K562 (cell line): ENCODE data around the gene MVD. TPM values are rescaled to one million over a fixed set of nuclear protein-coding genes. Genes with fewer than 3 reads are reported as not detected.
A peak's percentile ranks its signal among the peaks of the same experiment; 100 is the strongest.

Source experiments
- CCNT2 ChIP-seq: IDR thresholded peaks from 2 replicates; pipeline ENCODE4 v1.6.1; 2011; ENCODE audit warnings: borderline replicate concordance, low read depth, mild to moderate bottlenecking, moderate library complexity, mixed read lengths, low read length; ENCODE audit not compliant: insufficient read length; ENCODE audit errors: extremely low read depth
- CHCHD3 ChIP-seq: fragments of 250-450 bp; sonication (Bioruptor Pico); IDR thresholded peaks from 2 replicates; pipeline ENCODE4 v2.1.2; 2022; ENCODE audit warnings: mild to moderate bottlenecking
- EHMT2 ChIP-seq: fragments of 450-650 bp; IDR thresholded peaks from 2 replicates; pipeline ENCODE4 v1.6.1; 2018; ENCODE audit warnings: antibody characterized with exemption
- ERF ChIP-seq: fragments of 450-650 bp; formaldehyde crosslinking; IDR thresholded peaks from 2 replicates; pipeline ENCODE4 v1.4.0; 2020; ENCODE audit warnings: mild to moderate bottlenecking, mixed read lengths
- FOXK2 ChIP-seq, 2 experiments: fragments of 450-650 bp; IDR thresholded peaks in 1 of 2; conservative IDR thresholded peaks in 1 of 2; 2 replicates each; pipeline ENCODE4 v1.6.1; 2016; ENCODE audit warnings: low read depth in 2 of 2, mild to moderate bottlenecking in 1 of 2
- GABPB2 ChIP-seq: fragments of 250-450 bp; sonication (Bioruptor Pico); conservative IDR thresholded peaks from 2 replicates; pipeline ENCODE4 v1.5.1; 2021; ENCODE audit warnings: mild to moderate bottlenecking
- MED1 ChIP-seq: sonication (generic); formaldehyde crosslinking; IDR thresholded peaks from 2 replicates; pipeline ENCODE4 v1.8.1; 2023; ENCODE audit warnings: missing genetic modification reagents, borderline replicate concordance
- NR1H2 ChIP-seq: sonication (generic); formaldehyde crosslinking; IDR thresholded peaks from 2 replicates; pipeline ENCODE4 v1.4.0; 2020; ENCODE audit warnings: mild to moderate bottlenecking, missing genetic modification reagents
- PHF20 ChIP-seq: fragments of 450-650 bp; IDR thresholded peaks from 2 replicates; pipeline ENCODE4 v1.6.1; 2018; ENCODE audit not compliant: partially characterized antibody
- RBFOX2 ChIP-seq: fragments of 200-400 bp; formaldehyde crosslinking; IDR thresholded peaks from 2 replicates; pipeline ENCODE4 v1.6.1; 2017; ENCODE audit warnings: low read depth, mild to moderate bottlenecking, low read length, moderate library complexity
- SAP30 ChIP-seq: fragments of 200-600 bp; sonication (generic); IDR thresholded peaks from 2 replicates; pipeline ENCODE4 v1.6.1; 2012; ENCODE audit warnings: borderline replicate concordance, low read depth, mild to moderate bottlenecking, moderate library complexity, low read length, control low read depth, inconsistent platforms; ENCODE audit not compliant: insufficient read depth, poor library complexity, severe bottlenecking
- SIN3B ChIP-seq: fragments of 450-650 bp; IDR thresholded peaks from 2 replicates; pipeline ENCODE4 v1.6.1; 2017; ENCODE audit warnings: low read depth, mild to moderate bottlenecking, moderate library complexity
- TAF15 ChIP-seq: fragments of 200-400 bp; formaldehyde crosslinking; IDR thresholded peaks from 2 replicates; pipeline ENCODE4 v1.6.1; 2017; ENCODE audit warnings: mild to moderate bottlenecking, low read depth, low read length, moderate library complexity
- TCFL5 ChIP-seq: fragments of 250-450 bp; sonication (Bioruptor Pico); conservative IDR thresholded peaks from 2 replicates; pipeline ENCODE4 v1.6.1; 2021; ENCODE audit warnings: mild to moderate bottlenecking, moderate library complexity, matching md5 sums
- ZC3H8 ChIP-seq: fragments of 450-650 bp; IDR thresholded peaks from 2 replicates; pipeline ENCODE4 v1.6.1; 2017
- ZEB2 ChIP-seq: fragments of 450-650 bp; IDR thresholded peaks from 2 replicates; pipeline ENCODE4 v1.6.1; 2016
- ZNF766 ChIP-seq: fragments of 200-800 bp; sonication (Bioruptor generic); conservative IDR thresholded peaks from 2 replicates; pipeline ENCODE4 v1.6.1; 2016; ENCODE audit warnings: missing genetic modification characterization, missing compliant biosample characterization
- polyA plus RNA-seq, 8 experiments: library from polyadenylated mRNA; depleted of rRNA in 4 of 8; stranded (reverse) in 5 of 8; unstranded in 3 of 8; fragments of >200 nt; fragmentation: Nextera tagmentation in 2 of 8; fragmentation: Illumina TruSeq in 1 of 8; extraction: Ambion mirVana in 2 of 8; extraction: Trizol in 1 of 8; gene quantifications; 2 replicates each; pipeline versions ENCODE4 v1.2.1 to v1.2.3, GENCODE V29; 2011 to 2014; ENCODE audit warnings: inconsistent platforms in 1 of 8, missing spikeins in 1 of 8
- total RNA-seq, 7 experiments: library from RNA; depleted of rRNA in 6 of 7; stranded (reverse); fragments of >200 nt in 6 of 7; fragmentation: Illumina TruSeq in 2 of 7; extraction: Trizol in 2 of 7; gene quantifications; 2 replicates each; pipeline versions ENCODE4 v1.2.1 to v1.2.3, GENCODE V29; 2011 to 2021; ENCODE audit warnings: low replicate concordance in 1 of 7
- TF ChIP-seq, protein P1 (sequence below): fragments of 450-650 bp; formaldehyde crosslinking; IDR thresholded peaks from 2 replicates; pipeline ENCODE4 v1.4.0; 2020; ENCODE audit warnings: mild to moderate bottlenecking, moderate library complexity
- TF ChIP-seq, protein P2 (sequence below): IDR thresholded peaks from 3 replicates; pipeline ENCODE4 v1.6.1; 2011; ENCODE audit warnings: borderline replicate concordance, mild to moderate bottlenecking, moderate library complexity; ENCODE audit not compliant: insufficient read length; ENCODE audit errors: extremely low read depth
- TF ChIP-seq, protein P3 (sequence below): fragments of 450-650 bp; formaldehyde crosslinking; IDR thresholded peaks from 2 replicates; pipeline ENCODE4 v1.4.0; 2022; ENCODE audit warnings: missing genetic modification characterization
- TF ChIP-seq, protein P4 (sequence below), 2 experiments: IDR thresholded peaks in 1 of 2; conservative IDR thresholded peaks in 1 of 2; 2 replicates each; pipeline ENCODE4 v1.6.1; 2016; ENCODE audit warnings: low read depth in 2 of 2, mild to moderate bottlenecking in 1 of 2, missing compliant biosample characterization in 1 of 2, missing genetic modification characterization in 1 of 2, moderate library complexity in 1 of 2

MVD gene
- total and polyA plus RNA-seq, 9 of the 15 experiments (the other 6 are each of a cell fraction or from before 2014, with no cell fraction given) = 12.2 to 141 (median 45.3) TPM

DNA sequence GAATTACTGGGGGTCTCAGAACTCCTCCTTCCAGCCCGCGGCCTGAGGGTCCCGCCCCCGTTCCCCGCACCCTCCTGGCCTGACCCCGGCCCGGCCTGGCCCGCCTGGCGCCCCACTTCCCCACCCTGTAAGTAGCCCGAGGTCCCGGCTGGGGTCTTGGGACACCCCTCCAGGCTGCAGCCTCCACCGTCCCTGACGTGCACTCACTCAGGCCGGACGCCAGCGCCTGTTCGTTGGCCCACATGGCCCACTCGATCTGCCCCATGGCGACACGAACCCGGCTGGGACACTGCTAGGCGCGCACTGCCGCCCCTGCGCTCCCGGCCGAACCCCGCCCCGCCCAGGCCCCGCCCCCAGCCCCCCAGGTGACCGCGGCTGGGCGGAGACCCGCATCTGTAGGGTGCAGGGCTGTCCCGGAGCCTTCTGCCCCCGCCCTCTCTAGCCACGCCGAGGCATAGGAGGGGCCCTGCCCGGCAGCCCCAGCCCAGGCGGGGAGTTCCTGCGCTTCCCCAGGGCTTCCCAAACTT lies 12.1 kb downstream of the MVD start, which contains the start of gene CYBA (continued):
- TF ChIP-seq, protein P1, sequence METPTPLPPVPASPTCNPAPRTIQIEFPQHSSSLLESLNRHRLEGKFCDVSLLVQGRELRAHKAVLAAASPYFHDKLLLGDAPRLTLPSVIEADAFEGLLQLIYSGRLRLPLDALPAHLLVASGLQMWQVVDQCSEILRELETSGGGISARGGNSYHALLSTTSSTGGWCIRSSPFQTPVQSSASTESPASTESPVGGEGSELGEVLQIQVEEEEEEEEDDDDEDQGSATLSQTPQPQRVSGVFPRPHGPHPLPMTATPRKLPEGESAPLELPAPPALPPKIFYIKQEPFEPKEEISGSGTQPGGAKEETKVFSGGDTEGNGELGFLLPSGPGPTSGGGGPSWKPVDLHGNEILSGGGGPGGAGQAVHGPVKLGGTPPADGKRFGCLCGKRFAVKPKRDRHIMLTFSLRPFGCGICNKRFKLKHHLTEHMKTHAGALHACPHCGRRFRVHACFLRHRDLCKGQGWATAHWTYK (CRISPR knock-in tag) = no peak
- TF ChIP-seq, protein P2, sequence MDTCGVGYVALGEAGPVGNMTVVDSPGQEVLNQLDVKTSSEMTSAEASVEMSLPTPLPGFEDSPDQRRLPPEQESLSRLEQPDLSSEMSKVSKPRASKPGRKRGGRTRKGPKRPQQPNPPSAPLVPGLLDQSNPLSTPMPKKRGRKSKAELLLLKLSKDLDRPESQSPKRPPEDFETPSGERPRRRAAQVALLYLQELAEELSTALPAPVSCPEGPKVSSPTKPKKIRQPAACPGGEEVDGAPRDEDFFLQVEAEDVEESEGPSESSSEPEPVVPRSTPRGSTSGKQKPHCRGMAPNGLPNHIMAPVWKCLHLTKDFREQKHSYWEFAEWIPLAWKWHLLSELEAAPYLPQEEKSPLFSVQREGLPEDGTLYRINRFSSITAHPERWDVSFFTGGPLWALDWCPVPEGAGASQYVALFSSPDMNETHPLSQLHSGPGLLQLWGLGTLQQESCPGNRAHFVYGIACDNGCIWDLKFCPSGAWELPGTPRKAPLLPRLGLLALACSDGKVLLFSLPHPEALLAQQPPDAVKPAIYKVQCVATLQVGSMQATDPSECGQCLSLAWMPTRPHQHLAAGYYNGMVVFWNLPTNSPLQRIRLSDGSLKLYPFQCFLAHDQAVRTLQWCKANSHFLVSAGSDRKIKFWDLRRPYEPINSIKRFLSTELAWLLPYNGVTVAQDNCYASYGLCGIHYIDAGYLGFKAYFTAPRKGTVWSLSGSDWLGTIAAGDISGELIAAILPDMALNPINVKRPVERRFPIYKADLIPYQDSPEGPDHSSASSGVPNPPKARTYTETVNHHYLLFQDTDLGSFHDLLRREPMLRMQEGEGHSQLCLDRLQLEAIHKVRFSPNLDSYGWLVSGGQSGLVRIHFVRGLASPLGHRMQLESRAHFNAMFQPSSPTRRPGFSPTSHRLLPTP = no peak
- TF ChIP-seq ZNF766 (CRISPR knock-in tag) (no peak), ERF (CRISPR knock-in tag) (no peak), CCNT2 (no peak), RBFOX2 (peak; percentile 81), GABPB2 (CRISPR knock-in tag) (no peak), ZC3H8 (no peak), NR1H2 (CRISPR knock-in tag) (0 out of 2 replicates have a peak, but pooled peaks have one; percentile 34), PHF20 (peak; percentile 43), ZEB2 (no peak), SAP30 (peak; percentile 46), EHMT2 (no peak), MED1 (CRISPR knock-in tag) (no peak), SIN3B (no peak), CHCHD3 (CRISPR knock-in tag) (no peak), TAF15 (no peak), TCFL5 (CRISPR knock-in tag) (no peak), FOXK2 (conservative IDR thresholded peaks at IDR 0.05 in 1 of 2, IDR thresholded peaks at IDR 0.05 in 1 of 2; ENCODE audit: low read depth in 2 of 2) (no peak)
- TF ChIP-seq, protein P3, sequence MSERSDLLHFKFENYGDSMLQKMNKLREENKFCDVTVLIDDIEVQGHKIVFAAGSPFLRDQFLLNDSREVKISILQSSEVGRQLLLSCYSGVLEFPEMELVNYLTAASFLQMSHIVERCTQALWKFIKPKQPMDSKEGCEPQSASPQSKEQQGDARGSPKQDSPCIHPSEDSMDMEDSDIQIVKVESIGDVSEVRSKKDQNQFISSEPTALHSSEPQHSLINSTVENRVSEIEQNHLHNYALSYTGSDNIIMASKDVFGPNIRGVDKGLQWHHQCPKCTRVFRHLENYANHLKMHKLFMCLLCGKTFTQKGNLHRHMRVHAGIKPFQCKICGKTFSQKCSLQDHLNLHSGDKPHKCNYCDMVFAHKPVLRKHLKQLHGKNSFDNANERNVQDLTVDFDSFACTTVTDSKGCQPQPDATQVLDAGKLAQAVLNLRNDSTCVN (CRISPR knock-in tag) = no peak
- TF ChIP-seq, protein P4, sequence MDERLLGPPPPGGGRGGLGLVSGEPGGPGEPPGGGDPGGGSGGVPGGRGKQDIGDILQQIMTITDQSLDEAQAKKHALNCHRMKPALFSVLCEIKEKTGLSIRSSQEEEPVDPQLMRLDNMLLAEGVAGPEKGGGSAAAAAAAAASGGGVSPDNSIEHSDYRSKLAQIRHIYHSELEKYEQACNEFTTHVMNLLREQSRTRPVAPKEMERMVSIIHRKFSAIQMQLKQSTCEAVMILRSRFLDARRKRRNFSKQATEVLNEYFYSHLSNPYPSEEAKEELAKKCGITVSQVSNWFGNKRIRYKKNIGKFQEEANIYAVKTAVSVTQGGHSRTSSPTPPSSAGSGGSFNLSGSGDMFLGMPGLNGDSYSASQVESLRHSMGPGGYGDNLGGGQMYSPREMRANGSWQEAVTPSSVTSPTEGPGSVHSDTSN (CRISPR knock-in tag; IDR thresholded peaks at IDR 0.05; ENCODE audit: low read depth) = no peak
- TF ChIP-seq, protein P4 (tag; conservative IDR thresholded peaks at IDR 0.05; ENCODE audit: low read depth) = no peak
